ENCODE measurements around the gene ZDHHC22.
"Not testable (repeated sequence)": the region's sequence is repeated elsewhere in the genome, so short reads cannot be mapped to it uniquely, and the experiment has no call there.

ZDHHC22 gene, protein sequence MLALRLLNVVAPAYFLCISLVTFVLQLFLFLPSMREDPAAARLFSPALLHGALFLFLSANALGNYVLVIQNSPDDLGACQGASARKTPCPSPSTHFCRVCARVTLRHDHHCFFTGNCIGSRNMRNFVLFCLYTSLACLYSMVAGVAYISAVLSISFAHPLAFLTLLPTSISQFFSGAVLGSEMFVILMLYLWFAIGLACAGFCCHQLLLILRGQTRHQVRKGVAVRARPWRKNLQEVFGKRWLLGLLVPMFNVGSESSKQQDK

GRCh38 chr14:77141214-77142004 lies at the start of gene ZDHHC22:
Gene ZDHHC22, minus strand, starts transcription at chr14:77141791. Its CDS starts 2,053 bp downstream, at chr14:77139738.
- no peak for DNase-seq (ENCODE audit: low read depth in 2 of 2)

GRCh38 chr14:77190977-77191376 lies 49.4 kb upstream of the ZDHHC22 start:
- DNase-seq (ENCODE audit: low read depth in 2 of 2): no peak

DNA sequence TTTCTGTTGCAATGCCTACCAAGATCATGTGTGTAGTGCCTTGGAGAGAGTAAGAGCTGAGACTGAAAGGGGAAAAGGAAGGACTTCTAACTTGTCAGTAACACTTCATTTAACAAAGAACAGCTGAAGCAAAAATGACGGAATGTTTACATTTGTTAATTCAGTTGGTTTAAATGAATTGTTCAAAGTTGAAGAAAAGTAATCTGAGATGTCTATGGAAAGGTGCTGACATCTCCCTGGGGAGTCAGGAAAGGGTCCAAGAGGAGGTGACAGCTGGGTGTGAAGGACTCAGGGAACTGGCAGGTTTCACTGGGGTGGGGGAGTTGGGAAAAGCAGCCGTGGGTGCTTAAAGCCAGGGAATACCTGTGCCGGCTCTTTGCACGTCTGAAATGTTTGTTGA lies 47.9 kb upstream of the ZDHHC22 start:
- no peak for DNase-seq (ENCODE audit: low read depth in 2 of 2)

DNA sequence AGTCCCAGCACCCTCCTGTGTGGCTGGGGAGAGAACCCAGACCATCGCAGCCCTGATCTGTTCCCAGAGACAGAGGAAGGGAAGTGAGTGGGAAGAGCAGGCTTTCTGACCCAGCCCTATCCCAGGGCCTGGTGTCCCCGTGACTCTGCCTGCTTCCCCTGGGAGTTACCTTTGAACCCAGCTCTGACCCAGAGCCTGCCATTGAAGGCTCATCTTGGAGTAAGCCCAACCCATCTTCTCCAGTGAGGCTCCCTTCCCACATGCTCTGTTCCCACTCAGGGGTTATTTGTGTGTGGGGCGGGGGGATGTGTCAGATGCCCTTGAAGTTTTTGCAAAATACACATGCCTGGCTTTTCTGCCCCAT lies 46.0 kb upstream of the ZDHHC22 start:
- DNase-seq (ENCODE audit: low read depth in 2 of 2): no peak

DNA sequence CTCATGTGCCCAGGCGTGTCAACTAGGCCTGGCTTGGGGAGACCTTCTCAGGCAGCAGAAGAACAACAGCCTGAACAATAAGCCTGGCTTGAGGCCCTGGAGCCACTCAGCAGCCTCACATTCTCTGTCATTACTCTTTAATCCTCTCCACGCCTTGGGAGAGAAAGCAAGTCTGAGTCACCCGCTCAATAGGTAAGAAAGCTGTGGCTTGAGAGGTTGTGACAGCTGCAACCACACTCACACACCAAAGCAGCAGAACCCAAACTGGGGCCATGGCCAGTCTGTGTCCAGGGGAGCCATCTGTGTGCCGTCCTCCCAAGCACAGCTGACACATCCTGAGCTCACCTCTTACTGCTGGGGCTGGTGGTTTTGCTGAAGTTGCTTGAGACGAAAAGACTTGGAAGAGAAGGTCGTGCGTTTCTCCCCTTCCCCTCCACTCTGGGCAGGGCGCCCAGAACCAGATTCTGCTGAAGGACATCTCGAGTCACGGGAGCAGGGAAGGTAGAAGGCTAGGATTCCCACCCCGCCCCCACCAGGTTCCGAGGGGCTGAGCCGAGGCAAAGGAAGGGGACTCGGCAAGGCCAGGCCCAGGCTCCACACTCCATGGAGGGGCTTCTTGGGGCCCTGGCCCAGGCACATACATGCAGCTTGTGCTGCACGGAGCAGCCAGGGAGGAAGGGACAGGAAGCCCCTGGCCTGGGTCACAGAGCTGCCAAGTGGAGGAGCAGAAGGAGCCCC lies 45.5 kb upstream of the ZDHHC22 start:
- DNase-seq (ENCODE audit: low read depth in 2 of 2): no peak

- no peak for DNase-seq (ENCODE audit: low read depth in 2 of 2)
Observed at GRCh38 chr14:77185093-77185465, 43.5 kb upstream of the ZDHHC22 start.

- no peak for DNase-seq (ENCODE audit: low read depth in 2 of 2)
Observed at GRCh38 chr14:77184396-77185092, 43.0 kb upstream of the ZDHHC22 start.

DNA sequence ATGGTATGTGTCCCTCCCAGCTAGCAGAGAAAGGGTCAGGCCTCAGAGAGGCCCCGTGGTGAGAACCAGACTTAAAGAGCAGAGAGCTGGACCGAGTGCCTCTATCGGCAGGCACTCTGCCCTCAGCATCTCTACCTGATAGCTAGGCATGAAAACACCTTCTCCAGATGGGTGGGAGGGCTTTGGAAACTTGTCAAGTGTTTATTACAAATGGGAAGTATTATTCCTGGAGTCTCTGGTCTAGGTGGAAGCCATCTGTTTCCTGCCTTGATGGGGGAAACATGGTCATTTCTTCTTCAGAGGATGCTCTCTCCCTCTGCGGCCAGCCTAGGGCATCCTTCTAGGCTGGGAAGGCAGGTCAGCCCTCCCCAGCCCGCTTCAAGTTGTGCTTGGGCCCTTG lies 42.3 kb upstream of the ZDHHC22 start:
- DNase-seq (ENCODE audit: low read depth in 2 of 2): no peak

DNA sequence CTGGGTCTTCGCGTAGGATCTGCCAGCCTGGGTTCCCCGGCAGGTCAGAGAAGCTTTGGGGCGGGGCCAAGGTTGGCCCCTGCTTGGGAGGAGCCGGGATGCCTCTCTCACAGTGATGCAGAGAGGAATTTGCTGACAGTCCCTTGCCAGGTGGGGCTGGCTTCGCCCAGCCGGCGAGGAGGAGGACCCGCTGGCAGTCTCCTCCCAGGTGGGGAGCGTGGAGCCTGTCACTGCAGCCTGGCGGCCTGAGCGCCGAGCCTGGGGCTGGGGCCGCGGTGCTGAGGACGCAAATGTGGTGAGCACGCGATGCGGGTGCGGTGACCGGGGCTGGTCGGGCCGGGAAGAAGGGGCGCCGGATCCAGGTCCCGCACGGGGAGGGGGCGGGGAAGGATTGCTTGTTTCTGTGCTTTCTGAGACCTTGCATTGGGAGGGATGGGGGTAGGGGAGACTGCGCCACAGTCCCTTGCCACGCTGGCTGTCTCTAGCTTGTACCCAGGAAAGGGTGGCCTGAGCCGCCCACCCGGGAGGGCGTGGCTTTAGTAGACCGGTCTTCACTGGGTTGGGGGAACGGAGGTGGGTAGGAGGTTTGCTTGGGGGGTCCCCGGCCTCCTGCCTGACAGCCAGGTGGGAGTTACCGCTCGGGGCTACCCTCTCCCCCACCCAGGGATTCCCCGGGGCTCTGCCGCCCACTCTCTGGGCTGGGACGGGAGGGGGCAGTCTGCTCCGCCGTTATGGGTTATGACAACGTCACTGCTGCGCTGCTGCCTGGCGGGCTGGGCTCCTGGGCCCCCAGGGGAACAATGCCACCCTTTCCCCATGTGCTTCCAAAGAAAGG lies 40.2 kb upstream of the ZDHHC22 start, which contains the start of gene TMEM63C:
Gene TMEM63C, plus strand, starts transcription at position 196 of the 835 bp plus-strand sequence. CDS start 37,016 bp downstream, outside the sequence.
- no peak for DNase-seq (ENCODE audit: low read depth in 2 of 2)

GRCh38 chr14:77180726-77181602 lies 39.4 kb upstream of the ZDHHC22 start:
- DNase-seq (ENCODE audit: low read depth in 2 of 2): no peak

DNA sequence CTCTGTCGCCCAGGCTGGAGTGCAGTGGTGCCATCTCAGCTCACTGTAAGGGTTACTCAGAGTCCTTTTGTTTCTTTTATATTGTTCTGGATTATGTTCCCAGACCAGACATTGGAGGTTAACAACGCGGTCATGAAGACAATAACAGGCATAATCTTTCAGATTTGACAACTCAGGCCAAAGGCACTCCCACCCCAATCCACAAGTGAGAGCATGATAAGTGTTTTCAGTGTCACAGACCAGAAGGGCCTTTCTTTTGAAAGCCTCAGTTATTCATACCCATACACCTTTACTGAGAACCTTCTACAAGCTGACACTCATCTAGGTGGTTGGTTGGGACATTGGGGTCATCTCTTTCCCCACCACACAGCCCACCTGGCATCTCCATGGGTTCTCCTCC lies 37.1 kb upstream of the ZDHHC22 start:
- DNase-seq (ENCODE audit: low read depth in 2 of 2): no peak

- no peak for DNase-seq (ENCODE audit: low read depth in 2 of 2)
Observed at GRCh38 chr14:77177702-77178101, 36.1 kb upstream of the ZDHHC22 start.

GRCh38 chr14:77175843-77176242 lies 34.3 kb upstream of the ZDHHC22 start:
- DNase-seq (ENCODE audit: low read depth in 2 of 2): no peak

- DNase-seq (ENCODE audit: low read depth in 2 of 2): not testable (repeated sequence)
Observed at GRCh38 chr14:77173911-77174617, 32.5 kb upstream of the ZDHHC22 start.

DNA sequence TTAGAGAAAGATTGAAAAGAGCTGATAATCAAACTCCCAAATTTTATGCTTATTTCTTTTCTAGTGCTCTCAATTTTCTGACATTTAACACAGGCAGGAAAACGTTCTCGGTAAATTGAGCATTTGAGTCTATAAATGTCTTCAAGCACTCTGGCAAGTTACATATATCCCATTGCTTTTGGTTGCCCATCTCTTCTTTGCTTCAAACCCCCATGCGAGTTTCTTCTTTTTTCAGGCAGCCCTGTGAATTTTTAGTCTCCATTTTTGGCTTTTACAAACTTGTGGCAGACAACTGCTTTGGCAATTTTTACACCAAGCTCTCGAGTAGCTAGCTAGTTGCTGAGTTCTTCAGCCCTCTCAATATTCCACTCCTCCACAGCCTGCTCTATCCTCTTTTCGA lies 31.3 kb upstream of the ZDHHC22 start:
- no peak for DNase-seq (ENCODE audit: low read depth in 2 of 2)

- DNase-seq (ENCODE audit: low read depth in 2 of 2): no peak
Observed at GRCh38 chr14:77170045-77170444, 28.5 kb upstream of the ZDHHC22 start.

- no peak for DNase-seq (ENCODE audit: low read depth in 2 of 2)
Observed at GRCh38 chr14:77161011-77161410, 19.4 kb upstream of the ZDHHC22 start.

DNA sequence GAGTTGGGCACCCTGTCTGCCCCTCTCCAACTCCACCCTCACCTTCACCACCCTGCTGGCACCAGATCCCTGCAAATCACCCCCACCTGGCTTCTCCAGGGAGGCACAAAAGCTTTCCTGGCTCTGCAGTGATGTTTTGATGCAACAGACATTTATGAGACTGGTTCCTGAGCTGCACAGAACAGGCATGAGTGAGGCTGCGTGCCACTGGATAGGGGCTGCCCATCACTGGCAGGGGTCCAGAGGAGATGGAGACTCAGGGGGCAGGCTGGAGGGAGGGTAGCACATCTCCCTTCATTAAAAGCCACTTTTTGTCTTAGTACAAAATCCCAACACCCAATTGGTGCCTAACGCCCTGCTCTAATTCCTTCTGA lies 17.3 kb upstream of the ZDHHC22 start:
- DNase-seq (ENCODE audit: low read depth in 2 of 2): no peak

- peak; percentile 17 to 19 for DNase-seq (ENCODE audit: low read depth in 2 of 2)
Observed at GRCh38 chr14:77158175-77158881, 16.7 kb upstream of the ZDHHC22 start.
